Right kidney (tissue), 1 donor: ENCODE measurements around the gene ATP9A.

Source experiments
- DNase-seq: peaks from one replicate; pipeline ENCODE4 v3.0.0-alpha.2; 2016

The ATP9A gene

GRCh38 chr20:51597389-51598231 lies 170.6 kb downstream of the ATP9A start:
- DNase-seq: no peak

- DNase-seq: no peak
Measured at GRCh38 chr20:51596668-51597388, 171.4 kb downstream of the ATP9A start.

- no peak for DNase-seq
Measured at GRCh38 chr20:51595744-51596143, 172.4 kb downstream of the ATP9A start.

- DNase-seq: peak; percentile 41
Measured at GRCh38 chr20:51595058-51595532, 173.1 kb downstream of the ATP9A start.

- DNase-seq: no peak
Measured at GRCh38 chr20:51594236-51595057, 173.7 kb downstream of the ATP9A start.

GRCh38 chr20:51593584-51593983 lies 174.6 kb downstream of the ATP9A start:
- no peak for DNase-seq

- DNase-seq: no peak
Measured at GRCh38 chr20:51592564-51592963, 175.6 kb downstream of the ATP9A start.

GRCh38 chr20:51591871-51592270 lies 176.3 kb downstream of the ATP9A start:
- no peak for DNase-seq

GRCh38 chr20:51588762-51589161 lies 179.4 kb downstream of the ATP9A start:
- DNase-seq: no peak

- no peak for DNase-seq
Measured at GRCh38 chr20:51587145-51587544, 181.0 kb downstream of the ATP9A start.

GRCh38 chr20:51586005-51586440 lies 182.2 kb downstream of the ATP9A start:
- no peak for DNase-seq

GRCh38 chr20:51585148-51585547 lies 183.0 kb downstream of the ATP9A start:
- DNase-seq: no peak

- DNase-seq: no peak
Measured at GRCh38 chr20:51584737-51585136, 183.5 kb downstream of the ATP9A start.

- DNase-seq: no peak
Measured at GRCh38 chr20:51584116-51584515, 184.1 kb downstream of the ATP9A start.

- no peak for DNase-seq
Measured at GRCh38 chr20:51583499-51583898, 184.7 kb downstream of the ATP9A start.

- no peak for DNase-seq
Measured at GRCh38 chr20:51583073-51583472, 185.1 kb downstream of the ATP9A start.

GRCh38 chr20:51581571-51581970 lies 186.6 kb downstream of the ATP9A start:
- DNase-seq: no peak

- DNase-seq: no peak
Measured at GRCh38 chr20:51579137-51579536, 189.1 kb downstream of the ATP9A start.

- DNase-seq: no peak
Measured at GRCh38 chr20:51578145-51578459, 190.1 kb downstream of the ATP9A start.

- DNase-seq: no peak
Measured at GRCh38 chr20:51577432-51578144, 190.6 kb downstream of the ATP9A start.

- DNase-seq: no peak
Measured at GRCh38 chr20:51575486-51575885, 192.7 kb downstream of the ATP9A start.
